ENCODE measurements around the gene AIG1.

The AIG1 gene

DNA sequence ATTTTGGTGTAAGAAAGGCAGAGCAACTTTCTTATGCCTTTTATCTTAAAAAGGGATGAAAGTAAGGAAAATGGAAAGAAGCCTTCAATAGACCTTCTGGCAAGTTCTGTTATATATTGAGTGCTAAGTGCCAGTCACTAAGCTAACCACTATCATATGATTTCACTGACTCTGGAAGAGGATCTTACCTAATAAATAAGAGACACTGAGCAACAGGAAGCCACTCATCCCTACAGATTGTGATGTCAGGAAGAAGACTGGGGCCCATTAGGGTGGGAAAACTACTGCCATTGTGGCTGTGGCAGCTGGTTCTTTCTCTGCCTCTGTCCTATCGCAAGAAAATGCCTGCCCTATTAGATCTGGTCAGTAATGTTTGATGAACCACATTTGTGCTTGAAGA lies 89.6 kb downstream of the AIG1 start:
- TF ChIP-seq, protein P1, sequence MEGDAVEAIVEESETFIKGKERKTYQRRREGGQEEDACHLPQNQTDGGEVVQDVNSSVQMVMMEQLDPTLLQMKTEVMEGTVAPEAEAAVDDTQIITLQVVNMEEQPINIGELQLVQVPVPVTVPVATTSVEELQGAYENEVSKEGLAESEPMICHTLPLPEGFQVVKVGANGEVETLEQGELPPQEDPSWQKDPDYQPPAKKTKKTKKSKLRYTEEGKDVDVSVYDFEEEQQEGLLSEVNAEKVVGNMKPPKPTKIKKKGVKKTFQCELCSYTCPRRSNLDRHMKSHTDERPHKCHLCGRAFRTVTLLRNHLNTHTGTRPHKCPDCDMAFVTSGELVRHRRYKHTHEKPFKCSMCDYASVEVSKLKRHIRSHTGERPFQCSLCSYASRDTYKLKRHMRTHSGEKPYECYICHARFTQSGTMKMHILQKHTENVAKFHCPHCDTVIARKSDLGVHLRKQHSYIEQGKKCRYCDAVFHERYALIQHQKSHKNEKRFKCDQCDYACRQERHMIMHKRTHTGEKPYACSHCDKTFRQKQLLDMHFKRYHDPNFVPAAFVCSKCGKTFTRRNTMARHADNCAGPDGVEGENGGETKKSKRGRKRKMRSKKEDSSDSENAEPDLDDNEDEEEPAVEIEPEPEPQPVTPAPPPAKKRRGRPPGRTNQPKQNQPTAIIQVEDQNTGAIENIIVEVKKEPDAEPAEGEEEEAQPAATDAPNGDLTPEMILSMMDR (IDR thresholded peaks at IDR 0.05; ENCODE audit: extremely low read depth, insufficient read depth, missing control alignments) = no peak
- no peak for DNase-seq (ENCODE audit: low spot score)
- in situ Hi-C loops (cut with MboI; ENCODE audit: low pct_unique_long_range_greater_than_20kb, low sequenced_read_pairs, unreplicated experiment) = no loop called here

DNA sequence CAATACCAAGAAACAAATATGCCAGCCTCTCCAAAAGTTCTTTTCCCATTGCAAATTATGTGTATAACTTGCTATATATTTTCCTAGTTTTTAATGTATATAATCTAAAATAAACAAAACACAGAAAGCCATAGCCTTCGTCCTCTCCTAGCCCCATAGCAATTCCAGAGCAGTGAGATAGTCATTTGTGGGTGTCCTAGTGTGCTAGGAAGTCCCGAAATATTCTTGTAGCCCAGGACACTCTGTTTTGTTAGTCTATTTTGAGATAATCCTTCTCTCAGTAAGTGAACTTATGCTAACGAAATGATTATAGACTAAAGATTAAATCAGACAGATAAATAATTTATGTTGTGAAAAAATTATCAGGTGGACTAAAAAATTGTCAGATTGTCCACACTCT lies 90.7 kb downstream of the AIG1 start:
- DNase-seq (ENCODE audit: low spot score) = no peak
- TF ChIP-seq, protein P1 (IDR thresholded peaks at IDR 0.05; ENCODE audit: extremely low read depth, insufficient read depth, missing control alignments) = no peak
- in situ Hi-C loops (cut with MboI; ENCODE audit: low pct_unique_long_range_greater_than_20kb, low sequenced_read_pairs, unreplicated experiment) = no loop called here

DNA sequence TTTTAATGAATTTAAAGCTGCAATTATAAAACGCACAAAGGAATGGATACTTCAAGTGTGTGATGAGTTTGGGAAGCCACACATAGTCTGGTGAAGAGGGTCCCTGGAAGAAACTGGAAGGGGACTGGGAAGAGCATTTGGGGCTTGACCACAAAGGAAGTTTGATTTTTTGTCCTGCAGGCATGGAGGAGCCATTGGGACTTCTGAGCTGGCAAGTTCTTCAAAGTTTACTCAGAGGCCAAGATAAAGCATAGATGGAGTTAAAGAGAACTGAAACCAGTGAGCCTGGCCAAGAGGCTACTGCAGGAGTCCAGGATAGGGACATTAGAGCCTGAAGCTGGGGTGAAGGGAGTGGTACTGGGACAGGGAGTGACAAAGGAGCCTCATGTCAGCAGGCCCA lies 95.0 kb downstream of the AIG1 start:
- TF ChIP-seq, protein P1 (IDR thresholded peaks at IDR 0.05; ENCODE audit: extremely low read depth, insufficient read depth, missing control alignments) = no peak
- DNase-seq (ENCODE audit: low spot score) = no peak
- in situ Hi-C loops (cut with MboI; ENCODE audit: low pct_unique_long_range_greater_than_20kb, low sequenced_read_pairs, unreplicated experiment) = no loop called here

DNA sequence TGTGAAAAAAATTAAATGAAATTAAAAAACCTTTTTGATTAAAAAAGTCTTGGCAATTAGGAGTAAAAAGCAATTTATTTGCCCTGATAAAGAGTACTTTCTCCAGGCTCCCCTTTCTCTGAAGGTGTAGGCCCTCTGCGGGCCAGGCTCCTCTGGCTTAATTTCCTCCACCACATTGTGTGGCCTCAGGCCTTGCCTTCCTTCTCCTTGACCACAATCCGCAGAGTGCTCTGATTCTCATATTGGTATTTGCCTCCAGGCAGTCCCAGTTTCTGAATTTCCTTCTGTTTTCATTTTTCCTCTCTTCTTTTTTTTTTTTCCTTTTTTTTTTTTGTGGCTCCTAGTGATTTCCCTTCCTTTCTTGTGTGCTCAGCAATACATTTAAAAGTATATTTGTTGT lies 96.4 kb downstream of the AIG1 start:
- DNase-seq (ENCODE audit: low spot score) = no peak
- TF ChIP-seq, protein P1 (IDR thresholded peaks at IDR 0.05; ENCODE audit: extremely low read depth, insufficient read depth, missing control alignments) = no peak
- in situ Hi-C loops (cut with MboI; ENCODE audit: low pct_unique_long_range_greater_than_20kb, low sequenced_read_pairs, unreplicated experiment) = no loop called here

DNA sequence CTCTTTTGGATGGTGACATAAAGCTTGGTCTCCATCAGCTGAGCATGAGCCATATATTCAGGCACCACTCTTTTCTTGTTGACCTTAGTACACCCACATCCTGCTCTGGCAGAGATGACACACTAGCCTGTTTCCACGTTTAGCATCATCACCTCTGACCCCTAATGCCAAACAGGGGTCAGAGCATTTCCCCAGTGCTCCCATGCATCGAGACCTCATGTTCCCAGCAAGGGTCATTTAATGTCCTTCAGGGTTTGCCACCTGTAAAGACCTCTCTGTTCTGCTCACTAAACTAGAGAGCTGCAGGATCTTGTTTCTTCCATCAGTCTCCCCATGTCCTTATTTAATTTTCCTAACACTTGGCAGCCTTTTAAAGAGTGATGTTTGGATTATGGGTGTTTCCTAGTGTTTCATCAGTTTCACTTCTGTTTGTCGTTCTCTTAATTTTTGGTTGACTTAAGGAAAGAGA lies 97.5 kb downstream of the AIG1 start:
- TF ChIP-seq, protein P1 (IDR thresholded peaks at IDR 0.05; ENCODE audit: extremely low read depth, insufficient read depth, missing control alignments) = no peak
- in situ Hi-C loops (cut with MboI; ENCODE audit: low pct_unique_long_range_greater_than_20kb, low sequenced_read_pairs, unreplicated experiment) = no loop called here
- DNase-seq (ENCODE audit: low spot score) = no peak

DNA sequence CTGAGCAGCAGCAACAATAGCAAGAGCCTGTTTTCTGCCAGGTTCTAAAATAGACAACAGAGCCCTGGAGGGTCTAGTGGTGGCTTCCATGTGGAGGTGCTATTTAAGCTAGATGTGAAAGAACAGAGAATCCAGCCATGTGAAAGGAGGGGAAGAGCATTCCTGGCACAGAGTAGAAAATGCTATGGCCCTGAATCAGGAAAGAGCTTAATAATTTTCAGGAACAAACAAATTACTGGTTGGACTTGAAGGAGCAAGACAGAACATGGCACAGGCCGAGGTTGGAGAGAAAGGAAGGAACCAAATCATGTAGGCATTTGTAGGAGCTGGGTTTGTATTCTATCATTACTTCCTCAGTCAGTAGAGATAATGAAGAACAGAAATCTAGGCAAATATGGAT lies 98.3 kb downstream of the AIG1 start:
- DNase-seq (ENCODE audit: low spot score) = no peak
- in situ Hi-C loops (cut with MboI; ENCODE audit: low pct_unique_long_range_greater_than_20kb, low sequenced_read_pairs, unreplicated experiment) = no loop called here
- TF ChIP-seq, protein P1 (IDR thresholded peaks at IDR 0.05; ENCODE audit: extremely low read depth, insufficient read depth, missing control alignments) = no peak

DNA sequence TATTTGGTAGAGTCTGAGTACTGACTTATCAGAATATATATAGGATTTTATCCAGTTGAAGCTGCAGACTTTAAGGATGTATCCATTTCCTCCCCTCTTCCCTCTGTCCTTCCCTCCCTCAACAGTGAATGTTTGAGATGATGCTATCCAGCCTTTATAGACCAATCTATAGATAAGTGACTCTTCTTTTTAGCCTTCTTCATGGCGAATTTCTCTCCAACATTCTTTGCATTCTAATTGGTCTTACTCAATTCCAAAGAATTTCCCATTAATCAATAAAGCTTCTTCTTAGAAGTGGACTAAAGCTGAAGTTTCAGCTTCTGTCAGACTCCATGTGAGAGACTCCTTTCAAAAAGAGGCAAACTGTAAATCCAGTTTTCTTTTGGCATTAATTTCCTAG lies 99.3 kb downstream of the AIG1 start:
- in situ Hi-C loops (cut with MboI; ENCODE audit: low pct_unique_long_range_greater_than_20kb, low sequenced_read_pairs, unreplicated experiment) = no loop called here

More for the DNA sequence above, 99.3 kb downstream of the AIG1 start:
- DNase-seq (ENCODE audit: low spot score) = no peak
- TF ChIP-seq, protein P1 (IDR thresholded peaks at IDR 0.05; ENCODE audit: extremely low read depth, insufficient read depth, missing control alignments) = no peak
